Activated CD8-positive, alpha-beta memory T cell treated with anti-CD3 and anti-CD28 coated beads, Interleukin-2, amount 10 ng/mL, durations not matched to agents 7 days and 5 days (primary cell): ENCODE data around the gene CRB1. TPM values are rescaled to one million over a fixed set of nuclear protein-coding genes. Genes with fewer than 3 reads are reported as not detected.

Source experiments
- ATAC-seq: fragments of 150-1000 bp; cut with Tn5 transposase; one replicate; pipeline ENCODE4 v1.10.0; 2021; ENCODE audit warnings: moderate library complexity
- CTCF ChIA-PET: fragments of 350-600 bp; sonication (Branson Sonifier 250); formaldehyde crosslinking; loops from one replicate; lab custom pipeline; 2021; ENCODE audit warnings: antibody characterized with exemption; lab: Charles Lee
- DNase-seq: peaks from one replicate; pipeline ENCODE4 v3.0.0-alpha.2; 2020
- H3K27ac Mint-ChIP-seq: one replicate; pipeline ENCODE4 v1.8.0; 2021; ENCODE audit warnings: mild to moderate bottlenecking, mixed read lengths
- H3K27me3 Mint-ChIP-seq: one replicate; pipeline ENCODE4 v1.8.0; 2021; ENCODE audit warnings: mixed read lengths
- H3K36me3 Mint-ChIP-seq: one replicate; pipeline ENCODE4 v1.8.0; 2021; ENCODE audit warnings: mild to moderate bottlenecking, mixed read lengths
- H3K4me1 Mint-ChIP-seq: one replicate; pipeline ENCODE4 v1.8.0; 2021; ENCODE audit warnings: mixed read lengths
- H3K4me3 Mint-ChIP-seq: one replicate; pipeline ENCODE4 v1.8.0; 2021; ENCODE audit warnings: mild to moderate bottlenecking, moderate library complexity, mixed read lengths
- H3K9me3 Mint-ChIP-seq: one replicate; pipeline ENCODE4 v1.8.0; 2022; ENCODE audit warnings: low read depth, mixed read lengths
- total RNA-seq, 2 experiments: library from RNA; stranded (reverse); gene quantifications; one replicate each; pipeline ENCODE4 v1.2.3, GENCODE V29; 2021

The CRB1 gene
- total RNA-seq, 2 experiments from 2014 or later, result not detected

- H3K27ac Mint-ChIP-seq, result no peak overlapping the region
- H3K4me1 Mint-ChIP-seq, result no peaks in the 10 kb centered on the region
- ATAC-seq, result no peak
- H3K4me3 Mint-ChIP-seq, result no peak overlapping the region
- CTCF ChIA-PET, result no interaction called here
- DNase-seq, result no peak
- peaks cover 6% of the 10 kb centered on the region for H3K27me3 Mint-ChIP-seq
- no peaks in the 10 kb centered on the region for H3K36me3 Mint-ChIP-seq
- no peaks in the 10 kb centered on the region for H3K9me3 Mint-ChIP-seq
These were observed 170.1 kb downstream of the CRB1 start for GRCh38 chr1:197438010-197438790.

GRCh38 chr1:197439708-197440280, 171.7 kb downstream of the CRB1 start:
- ATAC-seq (no peak), DNase-seq (no peak)
- Mint-ChIP-seq H3K27me3 (peaks cover 6% of the 10 kb centered on the region), H3K27ac (no peak overlapping the region), H3K36me3 (no peaks in the 10 kb centered on the region), H3K4me3 (no peak overlapping the region), H3K4me1 (no peaks in the 10 kb centered on the region), H3K9me3 (no peaks in the 10 kb centered on the region)
- CTCF ChIA-PET, result no interaction called here

DNA sequence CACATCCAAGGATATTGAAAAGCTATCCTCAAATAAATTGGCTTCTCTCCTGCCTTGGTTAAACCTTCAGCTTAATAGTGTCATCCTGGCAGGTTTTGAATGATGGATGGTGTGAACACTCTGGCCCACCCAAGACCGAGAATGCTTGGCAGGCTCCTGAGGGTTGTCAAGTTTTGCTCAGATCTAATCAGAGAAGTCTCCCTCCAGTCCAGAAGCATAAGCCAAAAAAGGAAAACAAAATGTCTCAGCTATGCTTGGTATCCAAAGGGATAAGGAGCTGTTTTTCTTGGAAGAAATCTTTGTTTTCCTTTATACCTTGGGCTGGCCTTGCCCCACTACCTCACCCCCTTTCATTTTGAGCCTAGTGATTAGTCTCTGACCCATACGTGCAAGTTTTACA, 172.7 kb downstream of the CRB1 start:
- Mint-ChIP-seq H3K9me3 (no peaks in the 10 kb centered on the region), H3K27me3 (peaks cover 6% of the 10 kb centered on the region), H3K4me3 (no peak overlapping the region), H3K36me3 (no peaks in the 10 kb centered on the region), H3K27ac (no peak overlapping the region), H3K4me1 (no peaks in the 10 kb centered on the region)
- ATAC-seq, result no peak
- CTCF ChIA-PET, result no interaction called here
- DNase-seq, result no peak

DNA sequence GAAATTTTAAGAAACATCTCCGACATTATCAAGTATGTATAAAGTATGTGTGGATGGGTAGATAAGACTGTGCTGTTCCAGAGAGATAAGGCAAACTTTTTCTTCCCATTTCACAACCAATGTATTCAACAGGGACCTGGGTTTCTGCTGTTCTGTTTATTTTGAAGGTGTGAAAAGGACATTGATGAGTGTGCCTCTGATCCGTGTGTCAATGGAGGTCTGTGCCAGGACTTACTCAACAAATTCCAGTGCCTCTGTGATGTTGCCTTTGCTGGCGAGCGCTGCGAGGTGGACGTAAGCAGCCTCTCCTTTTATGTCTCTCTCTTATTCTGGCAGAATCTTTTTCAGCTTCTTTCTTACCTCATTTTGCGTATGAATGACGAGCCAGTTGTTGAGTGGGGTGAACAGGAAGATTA, 174.0 kb downstream of the CRB1 start:
- H3K4me1 Mint-ChIP-seq, result no peaks in the 10 kb centered on the region
- ATAC-seq (no peak), DNase-seq (no peak)
- no peak overlapping the region for H3K27ac Mint-ChIP-seq
- H3K27me3 Mint-ChIP-seq, result peaks cover 4% of the 10 kb centered on the region
- CTCF ChIA-PET, result no interaction called here
- H3K4me3 Mint-ChIP-seq, result no peak overlapping the region
- no peaks in the 10 kb centered on the region for H3K9me3 Mint-ChIP-seq
- H3K36me3 Mint-ChIP-seq, result no peaks in the 10 kb centered on the region

- no peak for DNase-seq
- CTCF ChIA-PET, result interaction anchor here (0.6 to 1.2 kb wide), 2 partner anchors 45 to 58 kb away, joined by 3 read pairs; no protein-coding TSS in a partner anchor
- Mint-ChIP-seq H3K9me3 (no peaks in the 10 kb centered on the region), H3K4me1 (no peaks in the 10 kb centered on the region), H3K4me3 (no peak overlapping the region), H3K36me3 (no peaks in the 10 kb centered on the region), H3K27me3 (peaks cover 4% of the 10 kb centered on the region), H3K27ac (no peak overlapping the region)
- no peak for ATAC-seq
These were observed 176.7 kb downstream of the CRB1 start for GRCh38 chr1:197444755-197445154.

GRCh38 chr1:197448121-197448779, 180.2 kb downstream of the CRB1 start:
- no peak for ATAC-seq
- Mint-ChIP-seq H3K27me3 (no peaks in the 10 kb centered on the region), H3K4me1 (no peaks in the 10 kb centered on the region), H3K9me3 (no peaks in the 10 kb centered on the region), H3K27ac (no peak overlapping the region), H3K4me3 (no peak overlapping the region), H3K36me3 (no peaks in the 10 kb centered on the region)
- no peak for DNase-seq
- CTCF ChIA-PET, result interaction anchor here (0.8 to 1.4 kb wide), 2 partner anchors 14 to 622 kb away, joined by 3 read pairs; no protein-coding TSS in a partner anchor

DNA sequence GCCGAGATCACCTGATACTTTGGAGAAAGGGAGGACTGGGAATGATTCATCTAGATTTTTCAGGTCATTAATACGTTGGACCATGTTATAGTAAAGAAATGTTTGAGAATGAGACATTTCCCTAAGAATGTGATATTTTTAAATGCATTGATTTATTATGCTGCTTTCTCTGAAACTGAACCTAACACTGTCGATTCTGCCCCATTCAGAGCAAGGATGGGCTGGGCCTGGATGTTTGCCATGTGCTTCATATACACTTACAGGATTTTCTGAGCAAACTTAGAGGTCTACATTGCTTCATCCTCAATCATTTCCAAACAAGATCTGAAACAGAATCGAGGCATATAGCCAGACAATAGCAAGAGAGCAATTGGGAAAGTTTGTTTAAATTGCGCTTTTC, 183.3 kb downstream of the CRB1 start:
- no peaks in the 10 kb centered on the region for H3K36me3 Mint-ChIP-seq
- H3K4me3 Mint-ChIP-seq, result no peak overlapping the region
- no peaks in the 10 kb centered on the region for H3K4me1 Mint-ChIP-seq
- ATAC-seq (no peak), DNase-seq (no peak)
- CTCF ChIA-PET, result no interaction called here
- H3K9me3 Mint-ChIP-seq, result no peaks in the 10 kb centered on the region
- no peak overlapping the region for H3K27ac Mint-ChIP-seq
- H3K27me3 Mint-ChIP-seq, result no peaks in the 10 kb centered on the region

DNA sequence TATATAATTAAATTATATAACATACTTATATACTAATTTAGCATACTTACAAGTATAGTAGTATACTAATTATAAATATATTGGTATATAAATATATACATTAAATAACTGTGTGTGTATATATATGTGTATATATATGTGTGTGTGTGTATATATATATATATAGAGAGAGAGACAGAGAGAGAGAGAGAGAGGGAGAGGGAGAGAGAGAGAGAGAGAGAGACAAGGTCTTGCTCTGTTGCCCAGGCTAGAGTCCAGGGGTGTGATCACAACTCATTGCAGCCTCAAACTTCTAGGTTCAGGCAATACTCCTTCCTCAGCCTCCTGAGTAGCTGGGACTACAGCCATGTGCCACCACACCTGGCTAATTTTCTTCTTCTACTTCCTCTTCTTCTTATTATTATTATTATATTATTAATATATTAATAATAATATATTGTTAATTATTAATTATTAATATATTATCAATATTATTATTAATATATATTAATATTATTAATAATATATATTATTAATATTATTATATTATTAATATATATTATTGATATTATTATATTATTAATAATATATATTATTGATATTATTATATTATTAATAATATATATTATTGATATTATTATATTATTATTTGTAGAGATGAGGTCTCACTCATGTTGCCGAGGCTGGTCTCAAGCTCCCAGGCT, 185.5 kb downstream of the CRB1 start:
- Mint-ChIP-seq H3K4me1 (no peaks in the 10 kb centered on the region), H3K36me3 (no peaks in the 10 kb centered on the region), H3K27me3 (peaks cover 2% of the 10 kb centered on the region), H3K9me3 (no peaks in the 10 kb centered on the region), H3K4me3 (no peak overlapping the region), H3K27ac (no peak overlapping the region)
- CTCF ChIA-PET, result no interaction called here
- DNase-seq, result no peak
- no peak for ATAC-seq

- Mint-ChIP-seq H3K4me1 (no peaks in the 10 kb centered on the region), H3K36me3 (no peaks in the 10 kb centered on the region), H3K4me3 (no peak overlapping the region), H3K9me3 (no peaks in the 10 kb centered on the region), H3K27me3 (peaks cover 8% of the 10 kb centered on the region), H3K27ac (no peak overlapping the region)
- DNase-seq (no peak), ATAC-seq (no peak)
- CTCF ChIA-PET, result interaction anchor here (0.6 to 1.2 kb wide), 2 partner anchors 14 to 550 kb away, joined by 3 read pairs; no protein-coding TSS in a partner anchor
These were observed 194.5 kb downstream of the CRB1 start for GRCh38 chr1:197462539-197462938.

DNA sequence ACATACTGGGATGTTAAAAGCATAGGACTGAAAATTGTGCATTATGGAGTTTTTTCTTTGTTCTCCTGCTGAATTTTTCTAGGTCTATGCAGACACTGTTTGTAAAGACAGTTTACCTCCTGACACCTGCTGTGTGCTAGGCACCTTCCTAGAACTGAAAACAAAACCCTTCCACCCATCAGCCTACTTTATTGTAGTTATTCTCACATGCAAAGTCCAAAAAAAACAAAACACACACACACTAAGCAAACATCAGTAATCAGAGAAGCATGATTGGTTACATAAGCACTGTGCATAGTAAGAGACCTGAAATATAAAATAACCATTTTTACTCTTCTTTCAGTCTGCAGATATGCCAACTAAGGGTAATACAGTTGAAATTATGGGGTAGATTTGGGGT, 195.1 kb downstream of the CRB1 start:
- Mint-ChIP-seq H3K27me3 (peaks cover 6% of the 10 kb centered on the region), H3K27ac (no peak overlapping the region), H3K36me3 (no peaks in the 10 kb centered on the region), H3K4me3 (no peak overlapping the region), H3K9me3 (no peaks in the 10 kb centered on the region), H3K4me1 (no peaks in the 10 kb centered on the region)
- ATAC-seq, result no peak
- CTCF ChIA-PET, result no interaction called here
- no peak for DNase-seq

- CTCF ChIA-PET, result no interaction called here
- Mint-ChIP-seq H3K9me3 (no peaks in the 10 kb centered on the region), H3K27ac (no peak overlapping the region), H3K4me1 (no peaks in the 10 kb centered on the region), H3K4me3 (no peak overlapping the region), H3K36me3 (no peaks in the 10 kb centered on the region), H3K27me3 (peaks cover 6% of the 10 kb centered on the region)
- ATAC-seq, result no peak
- no peak for DNase-seq
These were observed 196.0 kb downstream of the CRB1 start for GRCh38 chr1:197464044-197464443.

GRCh38 chr1:197465528-197466327, 197.7 kb downstream of the CRB1 start:
- no peaks in the 10 kb centered on the region for H3K4me1 Mint-ChIP-seq
- H3K27me3 Mint-ChIP-seq, result peaks cover 6% of the 10 kb centered on the region
- ATAC-seq (no peak), DNase-seq (no peak)
- CTCF ChIA-PET, result no interaction called here
- no peak overlapping the region for H3K27ac Mint-ChIP-seq
- no peaks in the 10 kb centered on the region for H3K9me3 Mint-ChIP-seq
- no peak overlapping the region for H3K4me3 Mint-ChIP-seq
- H3K36me3 Mint-ChIP-seq, result no peaks in the 10 kb centered on the region

GRCh38 chr1:197466813-197467212, 198.8 kb downstream of the CRB1 start:
- H3K27me3 Mint-ChIP-seq, result peaks cover 6% of the 10 kb centered on the region
- no peak for ATAC-seq
- no peaks in the 10 kb centered on the region for H3K9me3 Mint-ChIP-seq
- no peak overlapping the region for H3K27ac Mint-ChIP-seq
- no peaks in the 10 kb centered on the region for H3K36me3 Mint-ChIP-seq
- CTCF ChIA-PET, result no interaction called here
- DNase-seq, result no peak
- H3K4me1 Mint-ChIP-seq, result no peaks in the 10 kb centered on the region
- no peak overlapping the region for H3K4me3 Mint-ChIP-seq
